Measurements from ENCODE around the gene ZMAT5.

DNA sequence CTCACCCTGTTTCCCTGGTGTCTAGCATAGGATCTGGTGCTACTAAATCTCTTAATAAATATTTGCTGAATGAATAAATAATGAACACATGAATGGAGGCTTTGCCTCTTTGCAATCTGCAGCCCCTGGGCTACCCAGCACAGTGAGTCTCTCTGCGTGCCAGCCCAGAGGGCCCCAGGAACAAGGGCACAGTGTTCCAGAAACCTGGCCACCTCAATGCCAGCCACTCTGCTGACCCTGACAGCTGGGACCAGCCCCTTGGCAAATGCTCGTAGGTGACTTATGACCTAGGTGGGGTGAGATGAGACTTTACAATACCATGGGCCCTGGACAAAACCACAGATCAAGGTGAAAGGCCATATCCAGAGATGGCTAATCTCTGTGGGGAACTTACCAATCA, 32.0 kb upstream of the ZMAT5 start:
- TF ChIP-seq, protein P1, sequence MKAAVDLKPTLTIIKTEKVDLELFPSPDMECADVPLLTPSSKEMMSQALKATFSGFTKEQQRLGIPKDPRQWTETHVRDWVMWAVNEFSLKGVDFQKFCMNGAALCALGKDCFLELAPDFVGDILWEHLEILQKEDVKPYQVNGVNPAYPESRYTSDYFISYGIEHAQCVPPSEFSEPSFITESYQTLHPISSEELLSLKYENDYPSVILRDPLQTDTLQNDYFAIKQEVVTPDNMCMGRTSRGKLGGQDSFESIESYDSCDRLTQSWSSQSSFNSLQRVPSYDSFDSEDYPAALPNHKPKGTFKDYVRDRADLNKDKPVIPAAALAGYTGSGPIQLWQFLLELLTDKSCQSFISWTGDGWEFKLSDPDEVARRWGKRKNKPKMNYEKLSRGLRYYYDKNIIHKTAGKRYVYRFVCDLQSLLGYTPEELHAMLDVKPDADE (conservative IDR thresholded peaks at IDR 0.05; ENCODE audit: control insufficient read depth, low read depth, low read length): no peak
- TF ChIP-seq MAZ (CRISPR knock-in tag; conservative IDR thresholded peaks at IDR 0.05 in 1 of 2, IDR thresholded peaks at IDR 0.05 in 1 of 2) (no peak), ZKSCAN1 (IDR thresholded peaks at IDR 0.05; ENCODE audit: low read depth, low read length) (no peak), HNRNPL (IDR thresholded peaks at IDR 0.05; ENCODE audit: low read depth, low read length) (no peak), NFIC (IDR thresholded peaks at IDR 0.05) (no peak), SMARCE1 (IDR thresholded peaks at IDR 0.05) (no peak)
- TF ChIP-seq, protein P2, sequence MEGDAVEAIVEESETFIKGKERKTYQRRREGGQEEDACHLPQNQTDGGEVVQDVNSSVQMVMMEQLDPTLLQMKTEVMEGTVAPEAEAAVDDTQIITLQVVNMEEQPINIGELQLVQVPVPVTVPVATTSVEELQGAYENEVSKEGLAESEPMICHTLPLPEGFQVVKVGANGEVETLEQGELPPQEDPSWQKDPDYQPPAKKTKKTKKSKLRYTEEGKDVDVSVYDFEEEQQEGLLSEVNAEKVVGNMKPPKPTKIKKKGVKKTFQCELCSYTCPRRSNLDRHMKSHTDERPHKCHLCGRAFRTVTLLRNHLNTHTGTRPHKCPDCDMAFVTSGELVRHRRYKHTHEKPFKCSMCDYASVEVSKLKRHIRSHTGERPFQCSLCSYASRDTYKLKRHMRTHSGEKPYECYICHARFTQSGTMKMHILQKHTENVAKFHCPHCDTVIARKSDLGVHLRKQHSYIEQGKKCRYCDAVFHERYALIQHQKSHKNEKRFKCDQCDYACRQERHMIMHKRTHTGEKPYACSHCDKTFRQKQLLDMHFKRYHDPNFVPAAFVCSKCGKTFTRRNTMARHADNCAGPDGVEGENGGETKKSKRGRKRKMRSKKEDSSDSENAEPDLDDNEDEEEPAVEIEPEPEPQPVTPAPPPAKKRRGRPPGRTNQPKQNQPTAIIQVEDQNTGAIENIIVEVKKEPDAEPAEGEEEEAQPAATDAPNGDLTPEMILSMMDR (IDR thresholded peaks at IDR 0.05 in 2 of 3, conservative IDR thresholded peaks at IDR 0.05 in 1 of 3; ENCODE audit: insufficient read depth in 2 of 3, low read depth in 1 of 3, low read length in 3 of 3): no peak
- TF ChIP-seq, protein P3, sequence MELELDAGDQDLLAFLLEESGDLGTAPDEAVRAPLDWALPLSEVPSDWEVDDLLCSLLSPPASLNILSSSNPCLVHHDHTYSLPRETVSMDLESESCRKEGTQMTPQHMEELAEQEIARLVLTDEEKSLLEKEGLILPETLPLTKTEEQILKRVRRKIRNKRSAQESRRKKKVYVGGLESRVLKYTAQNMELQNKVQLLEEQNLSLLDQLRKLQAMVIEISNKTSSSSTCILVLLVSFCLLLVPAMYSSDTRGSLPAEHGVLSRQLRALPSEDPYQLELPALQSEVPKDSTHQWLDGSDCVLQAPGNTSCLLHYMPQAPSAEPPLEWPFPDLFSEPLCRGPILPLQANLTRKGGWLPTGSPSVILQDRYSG (tag; conservative IDR thresholded peaks at IDR 0.05; ENCODE audit: low read depth): no peak
